Activated naive CD8-positive, alpha-beta T cell treated with anti-CD3 and anti-CD28 coated beads, Interleukin-2, amount 10 ng/mL, durations not matched to agents 7 days and 5 days (primary cell): ENCODE results near the gene RPS15A. TPM values are rescaled to one million over a fixed set of nuclear protein-coding genes. Genes with fewer than 3 reads are reported as not detected.
"Not testable (repeated sequence)": the region's sequence is repeated elsewhere in the genome, so short reads cannot be mapped to it uniquely, and the experiment has no call there.

ENCODE experiments used
- ATAC-seq: fragments of 150-1000 bp; cut with Tn5 transposase; one replicate; pipeline ENCODE4 v1.10.0; 2021; ENCODE audit warnings: low read depth, moderate library complexity
- POLR2A ChIA-PET: fragments of 350-600 bp; sonication (Branson Sonifier 250); formaldehyde crosslinking; loops from one replicate; lab custom pipeline; 2021; ENCODE audit warnings: antibody characterized with exemption; lab: Charles Lee
- DNase-seq: peaks from one replicate; pipeline ENCODE4 v3.0.0; 2021
- H3K27ac Mint-ChIP-seq: one replicate; pipeline ENCODE4 v1.8.0; 2022; ENCODE audit warnings: mild to moderate bottlenecking, mixed read lengths
- H3K27me3 Mint-ChIP-seq: one replicate; pipeline ENCODE4 v1.8.0; 2022; ENCODE audit warnings: mild to moderate bottlenecking, moderate library complexity, mixed read lengths
- H3K36me3 Mint-ChIP-seq: one replicate; pipeline ENCODE4 v1.8.0; 2021; ENCODE audit warnings: mild to moderate bottlenecking, mixed read lengths
- H3K4me1 Mint-ChIP-seq: one replicate; pipeline ENCODE4 v1.8.0; 2021; ENCODE audit warnings: mixed read lengths
- H3K4me3 Mint-ChIP-seq: one replicate; pipeline ENCODE4 v1.8.0; 2022; ENCODE audit warnings: mild to moderate bottlenecking, moderate library complexity, mixed read lengths
- H3K9me3 Mint-ChIP-seq: one replicate; pipeline ENCODE4 v1.8.0; 2021; ENCODE audit warnings: mixed read lengths
- total RNA-seq, 2 experiments: library from RNA; stranded (reverse); gene quantifications; one replicate each; pipeline ENCODE4 v1.2.3, GENCODE V29; 2021

The RPS15A gene
- total RNA-seq, 2 experiments from 2014 or later = 1,969 to 2,023 TPM

- peaks cover 11% of the 10 kb centered on the region for H3K4me1 Mint-ChIP-seq
- H3K27ac Mint-ChIP-seq, H3K27me3 Mint-ChIP-seq, H3K4me3 Mint-ChIP-seq, ATAC-seq, POLR2A ChIA-PET, H3K36me3 Mint-ChIP-seq, H3K9me3 Mint-ChIP-seq, DNase-seq: not testable (repeated sequence)
These were observed 27.4 kb downstream of the RPS15A start for GRCh38 chr16:18762713-18763112.

DNA sequence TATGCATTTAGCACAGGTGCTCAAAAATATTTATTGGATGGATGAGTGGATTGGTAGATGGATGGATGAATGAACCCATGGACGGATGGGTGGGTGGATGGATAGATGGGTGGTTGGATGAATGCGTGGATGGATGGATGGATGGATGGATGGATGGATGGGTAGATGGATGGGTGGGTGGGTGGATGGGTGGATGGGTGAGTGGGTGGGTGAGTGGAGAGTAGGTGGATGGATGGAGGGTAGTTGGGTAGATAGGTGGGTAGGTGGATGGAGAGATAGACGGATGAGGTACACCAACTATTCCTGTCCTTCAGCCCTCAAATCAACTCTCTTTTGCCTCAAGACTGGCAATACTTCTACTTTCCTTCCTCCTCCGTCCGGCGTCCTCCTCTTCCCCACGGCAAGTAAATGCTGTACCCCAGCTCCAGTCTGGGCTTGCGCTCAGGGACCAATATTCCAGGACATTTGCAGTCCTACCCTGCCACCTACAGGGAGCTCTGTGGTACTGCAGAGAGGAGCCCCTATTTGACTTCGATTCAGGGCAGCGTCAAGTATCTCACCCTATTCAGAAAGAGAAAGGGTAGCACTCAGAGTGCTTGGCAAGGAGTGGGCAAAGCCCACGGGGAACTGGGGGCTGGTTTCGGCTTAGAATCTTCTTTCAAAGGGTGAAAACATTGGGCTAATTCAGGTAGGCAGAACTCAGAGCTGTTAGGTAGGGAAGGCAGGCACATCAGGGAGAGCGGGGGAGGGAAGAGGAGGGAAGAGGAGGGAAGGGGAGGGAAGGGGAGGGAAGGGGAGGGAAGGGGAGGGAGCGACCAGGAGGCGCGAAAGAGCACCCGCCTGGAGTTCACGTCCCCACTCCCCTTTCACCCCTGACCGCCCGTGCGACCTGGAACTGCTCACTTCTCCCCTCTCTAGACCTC, 30.3 kb downstream of the RPS15A start:
- H3K36me3 Mint-ChIP-seq, H3K27me3 Mint-ChIP-seq, POLR2A ChIA-PET, H3K9me3 Mint-ChIP-seq: not testable (repeated sequence)
- ATAC-seq (peak; percentile 77), DNase-seq (peak; percentile 59)
- H3K27ac Mint-ChIP-seq = peak overlapping the region; percentile 33
- H3K4me1 Mint-ChIP-seq = peaks cover 18% of the 10 kb centered on the region
- H3K4me3 Mint-ChIP-seq = peak overlapping the region; percentile 45

DNA sequence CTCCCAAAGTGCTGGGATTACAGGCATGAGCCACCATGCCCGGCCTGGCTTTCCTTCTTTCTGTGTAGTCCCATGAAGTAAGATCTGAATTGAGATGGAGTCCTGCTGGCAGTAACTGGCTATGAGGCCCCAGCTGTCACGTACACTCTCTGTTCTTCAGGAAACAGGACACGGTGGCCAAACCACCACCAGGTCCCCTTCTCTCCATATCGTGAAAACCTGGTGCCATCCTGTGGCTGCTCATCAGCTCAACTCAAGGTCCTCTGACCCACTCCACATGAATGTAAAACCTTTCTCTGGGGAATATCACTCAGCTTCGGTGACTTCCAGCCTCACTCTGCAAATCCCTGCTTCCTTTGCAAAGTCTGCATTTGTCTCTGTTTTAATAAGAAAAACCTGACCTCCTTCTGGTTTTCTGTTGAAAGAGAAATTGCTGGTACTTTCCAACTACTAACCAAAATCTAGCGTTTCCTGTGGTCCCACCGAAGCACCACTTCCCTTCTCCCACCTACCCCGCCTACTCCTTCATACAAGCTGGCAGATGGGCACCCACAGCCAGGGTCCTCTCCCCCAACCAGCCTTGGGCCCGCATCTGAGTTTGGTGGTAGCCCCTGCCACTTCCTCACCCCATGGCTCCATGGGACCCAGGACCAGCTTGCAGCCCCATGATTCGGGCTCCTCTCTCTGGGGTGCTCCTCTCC, 32.0 kb downstream of the RPS15A start:
- peak; percentile 65 for ATAC-seq

DNA sequence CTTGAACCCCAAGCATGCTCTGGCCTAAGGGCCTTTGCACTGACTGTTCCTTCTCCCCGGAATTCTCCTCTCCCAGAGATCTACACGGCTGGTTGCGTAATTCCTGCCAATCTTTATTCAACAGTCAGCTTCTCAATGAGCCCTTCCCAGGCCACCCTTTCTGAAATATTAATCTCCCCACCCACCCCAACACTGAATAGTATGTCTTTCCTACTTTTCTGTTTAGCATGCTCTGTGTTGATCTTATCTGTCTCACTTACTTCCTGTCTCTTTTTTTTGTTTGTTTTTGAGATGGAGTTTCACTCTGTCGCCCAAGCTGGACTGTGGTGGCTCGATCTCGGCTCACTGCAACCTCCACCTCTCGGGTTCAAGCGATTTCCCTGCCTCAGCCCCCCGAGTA, 33.5 kb downstream of the RPS15A start:
- POLR2A ChIA-PET, H3K9me3 Mint-ChIP-seq, ATAC-seq, DNase-seq, H3K27me3 Mint-ChIP-seq, H3K36me3 Mint-ChIP-seq: not testable (repeated sequence)
- H3K4me1 Mint-ChIP-seq = peaks cover 18% of the 10 kb centered on the region
- peak overlapping the region; percentile 87 for H3K27ac Mint-ChIP-seq
- peak overlapping the region; percentile 60 for H3K4me3 Mint-ChIP-seq

More for the DNA sequence above, 32.0 kb downstream of the RPS15A start:
- not testable (repeated sequence) for H3K9me3 Mint-ChIP-seq, H3K27me3 Mint-ChIP-seq, DNase-seq, H3K36me3 Mint-ChIP-seq
- H3K4me3 Mint-ChIP-seq = peak overlapping the region; percentile 50
- peaks cover 18% of the 10 kb centered on the region for H3K4me1 Mint-ChIP-seq
- H3K27ac Mint-ChIP-seq = peak overlapping the region; percentile 87
- POLR2A ChIA-PET = interaction anchor here (1.0 kb wide), 1 partner anchor 26 kb away, joined by 3 read pairs; no protein-coding TSS in a partner anchor

GRCh38 chr16:18742870-18743269, 47.3 kb downstream of the RPS15A start:
- H3K36me3 Mint-ChIP-seq, H3K9me3 Mint-ChIP-seq, H3K27ac Mint-ChIP-seq: not testable (repeated sequence)

DNA sequence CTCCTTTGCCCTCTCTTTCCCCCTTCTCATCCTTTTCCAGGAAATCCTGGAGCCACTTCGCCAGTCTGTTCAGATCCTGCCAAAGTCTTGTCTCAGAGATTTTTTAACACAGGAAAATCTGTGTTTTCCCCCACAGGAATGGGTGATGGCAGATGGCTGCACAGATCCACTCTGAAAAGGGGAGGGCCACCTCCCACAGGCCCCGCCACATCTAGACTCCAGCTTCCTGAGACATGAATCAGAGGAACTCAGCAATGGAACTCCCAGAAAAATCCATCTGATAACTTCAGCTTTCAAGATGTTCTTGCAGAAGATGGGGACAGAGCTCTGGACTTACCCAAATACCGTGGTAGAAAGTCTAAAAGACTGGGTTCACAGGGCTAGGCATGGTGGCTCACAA, 50.1 kb downstream of the RPS15A start:
- H3K36me3 Mint-ChIP-seq, ATAC-seq, H3K9me3 Mint-ChIP-seq, POLR2A ChIA-PET, H3K4me3 Mint-ChIP-seq, DNase-seq, H3K27me3 Mint-ChIP-seq, H3K4me1 Mint-ChIP-seq, H3K27ac Mint-ChIP-seq: not testable (repeated sequence)

More at GRCh38 chr16:18742870-18743269, 47.3 kb downstream of the RPS15A start:
- H3K27me3 Mint-ChIP-seq, H3K4me3 Mint-ChIP-seq, H3K4me1 Mint-ChIP-seq, ATAC-seq, DNase-seq, POLR2A ChIA-PET: not testable (repeated sequence)

GRCh38 chr16:18738768-18739167, 51.4 kb downstream of the RPS15A start:
- not testable (repeated sequence) for DNase-seq

GRCh38 chr16:18734279-18734678, 55.9 kb downstream of the RPS15A start:
- H3K27me3 Mint-ChIP-seq, H3K36me3 Mint-ChIP-seq, H3K4me3 Mint-ChIP-seq, DNase-seq, H3K27ac Mint-ChIP-seq, POLR2A ChIA-PET, H3K9me3 Mint-ChIP-seq, H3K4me1 Mint-ChIP-seq, ATAC-seq: not testable (repeated sequence)

More at GRCh38 chr16:18738768-18739167, 51.4 kb downstream of the RPS15A start:
- POLR2A ChIA-PET, H3K9me3 Mint-ChIP-seq, ATAC-seq, H3K4me3 Mint-ChIP-seq, H3K4me1 Mint-ChIP-seq, H3K27me3 Mint-ChIP-seq, H3K36me3 Mint-ChIP-seq, H3K27ac Mint-ChIP-seq: not testable (repeated sequence)

Other genes with a start within 250 kb of the RPS15A start
- gene NOMO2, start 228.2 kb downstream of the RPS15A start, total RNA-seq = 10 to 100 TPM; 67.3 to 72.1 TPM
- gene ARL6IP1, start 11.2 kb upstream of the RPS15A start, total RNA-seq = 100 to 1,000 TPM; 176 to 182 TPM
- 100 to 1,000 TPM; 130 to 132 TPM for gene SMG1, start 136.1 kb upstream of the RPS15A start, total RNA-seq
- not detected for gene TMC7, start 193.6 kb upstream of the RPS15A start, total RNA-seq